GM18520 (cell line): ENCODE results near the gene ANKRD36C.
"Not testable (repeated sequence)": the region's sequence is repeated elsewhere in the genome, so short reads cannot be mapped to it uniquely, and the experiment has no call there.

ENCODE experiments used
- ATAC-seq: cut with Tn5 transposase; IDR thresholded peaks from one replicate; pipeline ENCODE4 v1.9.1; 2021; ENCODE audit not compliant: unreplicated experiment

The ANKRD36C gene

GRCh38 chr2:95991351-95992094 lies at the start of gene ANKRD36C:
TSS of gene ANKRD36C (minus strand) at chr2:95991824. CDS start at chr2:95991708, 116 bp downstream.
- ATAC-seq = peak; percentile 91

- not testable (repeated sequence) for ATAC-seq
These were observed 43.9 kb upstream of the ANKRD36C start for GRCh38 chr2:96035554-96035953.

DNA sequence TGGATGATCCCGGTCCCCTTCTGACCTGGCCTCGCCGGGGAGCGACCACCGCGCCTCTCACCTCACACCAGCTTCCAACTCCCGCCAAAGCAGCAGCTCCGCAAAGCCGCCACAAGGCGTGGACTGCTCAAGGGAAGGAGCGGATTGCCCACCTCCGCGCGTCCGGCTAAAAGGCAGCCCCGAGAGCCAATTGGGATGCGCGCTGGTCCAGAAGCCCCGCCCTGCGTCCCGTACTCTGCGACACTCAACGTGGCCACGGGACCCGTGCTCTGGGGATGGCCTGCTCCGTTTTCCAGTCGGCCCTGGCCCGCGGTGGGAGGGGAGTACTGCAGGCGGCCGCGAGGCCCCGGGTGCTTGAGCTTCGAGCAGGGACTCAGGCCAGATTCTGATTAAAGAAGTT lies 43.2 kb upstream of the ANKRD36C start, which contains the start of gene GPAT2:
TSS of gene GPAT2 (minus strand) at position 125 of the 400 bp plus-strand sequence. CDS start 2,557 bp downstream, outside the sequence.
- ATAC-seq = not testable (repeated sequence)

GRCh38 chr2:96033997-96034396 lies 42.4 kb upstream of the ANKRD36C start:
- ATAC-seq = not testable (repeated sequence)

DNA sequence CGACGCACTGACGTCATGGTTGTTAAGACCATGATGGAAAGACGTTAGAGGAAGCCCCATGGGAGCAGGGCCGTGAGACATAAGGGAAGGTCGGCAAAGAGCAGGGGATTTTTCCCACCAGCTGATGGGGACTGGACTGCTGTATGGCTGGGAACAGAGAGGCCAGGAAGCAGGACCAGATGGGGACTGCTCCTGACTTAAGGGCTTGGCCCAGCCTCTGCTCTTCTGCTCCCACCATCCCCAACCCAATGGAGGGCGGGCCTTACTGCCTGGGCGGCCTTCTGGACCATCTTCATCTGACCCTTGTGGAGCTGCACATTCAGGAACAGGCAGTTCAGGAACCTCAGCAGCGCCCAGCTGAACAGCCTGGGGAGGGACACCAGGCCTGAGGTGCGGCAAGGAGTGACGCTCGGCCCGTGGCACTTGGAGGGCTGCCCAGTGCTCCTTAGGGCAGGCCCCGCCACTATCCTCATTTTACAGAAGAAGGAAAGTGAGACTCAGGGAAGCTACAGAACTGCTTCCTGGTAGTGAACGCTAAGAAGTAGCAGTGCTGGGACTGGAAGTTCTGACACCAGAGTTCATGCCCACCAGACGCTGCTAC lies 36.2 kb upstream of the ANKRD36C start:
- not testable (repeated sequence) for ATAC-seq

DNA sequence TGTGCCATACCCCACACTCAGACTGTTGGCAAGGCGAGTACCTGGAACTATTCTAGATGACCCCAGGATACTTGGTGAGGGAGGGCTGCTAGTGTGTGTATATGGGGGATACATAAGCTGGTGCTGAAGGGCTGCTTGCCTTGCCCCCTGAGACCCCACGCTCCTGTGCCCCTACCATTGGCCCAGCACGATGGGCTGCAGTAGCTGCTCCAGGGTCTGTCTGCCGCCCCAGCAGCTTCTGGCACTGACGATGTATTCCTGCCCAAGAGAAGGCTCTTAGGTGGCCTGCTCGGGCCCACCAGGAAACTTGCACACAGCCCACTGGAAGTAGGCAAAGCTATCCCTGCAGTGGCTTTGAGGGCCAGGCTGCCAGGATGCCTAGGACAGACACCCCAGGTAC lies 34.1 kb upstream of the ANKRD36C start:
- ATAC-seq = not testable (repeated sequence)

GRCh38 chr2:96025194-96025492 lies 33.5 kb upstream of the ANKRD36C start:
- ATAC-seq = no peak

DNA sequence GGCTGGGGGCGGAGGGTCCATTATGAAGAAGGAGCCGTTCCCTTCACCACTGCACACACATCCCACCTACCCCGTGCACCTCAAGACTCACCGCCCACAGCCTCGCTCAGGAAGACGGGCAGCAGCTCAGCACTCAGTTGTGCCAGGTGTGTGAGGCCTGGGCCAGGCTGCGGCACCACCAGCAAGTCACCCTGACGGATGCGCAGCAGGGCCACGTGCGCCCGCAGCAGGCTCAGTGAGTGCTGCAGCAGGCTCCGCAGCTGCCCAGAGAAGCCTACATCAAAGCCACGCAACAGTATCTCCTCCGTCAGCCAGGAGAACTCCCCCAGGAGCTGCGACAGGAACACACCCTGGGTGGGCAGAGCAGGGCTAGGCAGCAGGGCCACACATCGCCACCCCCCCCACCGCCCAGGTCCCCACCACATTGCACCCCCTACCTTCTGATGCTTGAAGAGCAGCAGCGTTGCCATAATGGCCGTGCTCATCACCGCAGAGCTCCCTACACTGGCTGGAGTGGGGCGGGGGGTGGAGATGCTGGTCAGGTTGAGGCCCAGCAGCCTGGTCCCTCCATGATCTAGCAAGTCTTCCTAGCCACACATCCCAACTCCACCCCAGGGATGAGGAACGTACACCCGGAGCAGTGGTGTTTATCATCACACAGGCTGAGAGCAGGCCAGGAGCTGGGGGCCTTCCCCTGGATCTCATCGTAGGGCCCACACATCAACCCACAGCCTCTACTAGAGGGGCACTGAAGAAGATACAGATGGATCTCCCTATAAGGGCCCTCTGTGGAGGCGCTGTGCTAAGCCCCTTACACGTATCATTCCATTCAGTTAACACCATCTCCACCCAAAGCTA lies 32.9 kb upstream of the ANKRD36C start:
- no peak for ATAC-seq

DNA sequence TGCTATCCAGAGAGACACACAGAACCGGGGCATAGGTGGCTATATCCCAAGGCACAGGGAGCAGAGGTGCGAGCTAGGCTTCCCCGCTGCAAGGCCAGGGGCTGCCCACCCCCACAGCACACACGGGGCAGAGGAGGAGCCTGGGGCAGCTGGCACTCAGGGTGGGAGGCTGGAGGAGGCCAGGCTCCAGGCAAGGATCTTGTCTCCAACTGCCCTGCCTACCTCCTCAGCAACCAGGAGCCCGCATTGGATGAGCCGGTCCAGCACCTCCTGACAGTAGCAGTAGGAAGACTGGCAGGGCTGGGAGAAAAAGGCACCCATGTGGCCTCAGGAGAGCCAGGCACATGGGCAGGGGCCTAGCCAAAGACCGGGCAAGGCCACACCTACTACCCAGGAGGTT lies 32.1 kb upstream of the ANKRD36C start:
- ATAC-seq = not testable (repeated sequence)

DNA sequence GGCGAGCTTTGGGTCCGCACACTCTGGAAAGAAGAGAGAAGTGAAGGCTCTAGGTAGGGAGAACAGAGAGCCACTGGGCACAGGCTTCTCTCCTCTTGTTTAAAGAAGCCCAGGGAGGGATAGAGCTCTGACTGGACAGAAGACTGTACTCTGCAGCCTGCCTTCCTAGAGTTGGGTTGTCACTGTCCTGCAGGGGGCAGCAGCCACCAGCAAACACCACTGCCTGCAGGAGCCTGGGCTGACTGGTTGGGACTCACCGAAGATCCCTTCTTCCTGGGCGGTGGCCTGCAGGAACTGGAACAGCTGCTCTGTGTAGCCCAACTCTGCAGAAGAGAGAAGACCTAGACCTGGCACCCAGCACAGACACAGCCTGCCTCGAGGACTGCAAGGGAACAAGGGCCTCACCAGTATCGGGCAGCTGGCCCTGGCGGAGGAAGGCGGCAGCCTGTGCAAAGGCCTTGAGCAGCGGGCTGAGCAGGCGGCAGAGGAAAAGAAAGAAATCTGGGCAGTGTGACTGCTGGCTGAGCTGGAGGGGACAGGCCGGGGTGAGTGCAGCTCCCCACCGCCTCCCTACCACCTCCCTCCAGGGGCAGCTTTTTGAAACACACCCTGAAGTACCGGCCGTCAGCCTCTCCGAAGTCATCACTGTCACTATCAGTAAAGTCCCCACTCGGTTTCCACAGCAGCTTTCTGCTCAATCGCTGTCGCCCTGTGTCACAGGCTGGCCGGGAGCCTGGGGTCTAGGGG lies 31.2 kb upstream of the ANKRD36C start:
- ATAC-seq = peak; percentile 54

GRCh38 chr2:96022126-96022525 lies 30.5 kb upstream of the ANKRD36C start:
- ATAC-seq = not testable (repeated sequence)

GRCh38 chr2:96021142-96021541 lies 29.5 kb upstream of the ANKRD36C start:
- not testable (repeated sequence) for ATAC-seq

DNA sequence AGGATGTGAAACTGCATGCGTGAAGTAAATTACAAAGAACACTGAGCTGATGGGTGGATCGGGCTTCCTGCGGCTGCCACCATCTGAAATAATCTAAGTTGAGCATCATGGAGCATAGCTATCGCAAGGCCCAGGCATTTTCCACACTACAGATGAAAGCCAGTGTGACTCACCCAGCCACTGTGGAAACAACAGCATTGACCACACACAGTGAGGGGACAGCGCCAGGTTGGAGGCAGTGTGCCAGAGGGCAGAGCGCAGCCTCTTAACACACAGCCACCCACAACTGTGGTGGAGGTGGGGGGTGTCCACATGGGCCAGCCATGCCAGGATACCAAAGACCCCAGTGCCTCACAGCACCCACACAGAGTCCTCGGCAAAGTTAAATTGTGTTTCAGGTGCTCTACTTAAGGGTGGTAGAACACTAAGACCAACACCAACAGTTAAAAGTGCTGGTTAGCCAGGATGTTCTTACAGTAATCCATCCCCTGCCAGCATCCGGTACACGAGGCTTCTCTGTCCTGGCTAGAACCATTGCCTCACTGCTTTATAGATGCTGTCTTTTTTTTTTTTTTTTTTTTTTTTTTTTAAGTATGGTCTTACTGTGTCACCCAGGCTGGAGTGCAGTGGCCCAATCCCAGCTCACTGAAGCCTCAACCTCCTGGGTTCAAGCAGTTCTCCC lies 28.4 kb upstream of the ANKRD36C start:
- not testable (repeated sequence) for ATAC-seq

DNA sequence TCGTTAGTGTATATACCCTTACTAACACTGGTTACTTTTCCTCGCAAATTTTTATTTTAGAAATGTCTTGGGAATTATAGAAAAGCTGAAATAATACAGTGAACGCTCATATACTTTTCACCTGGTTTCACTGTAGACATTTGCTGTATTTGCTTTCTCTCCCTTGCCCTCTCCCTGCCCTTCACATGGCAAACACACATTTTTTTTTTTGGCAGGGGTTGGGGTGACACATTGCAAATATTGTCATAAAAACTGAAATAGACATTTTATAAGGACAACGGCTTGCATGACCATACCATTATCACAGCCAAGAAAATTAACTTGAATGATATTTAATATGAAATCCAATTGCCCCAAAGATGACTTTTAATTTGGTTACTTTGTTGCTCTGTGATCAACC lies 24.7 kb upstream of the ANKRD36C start:
- not testable (repeated sequence) for ATAC-seq

DNA sequence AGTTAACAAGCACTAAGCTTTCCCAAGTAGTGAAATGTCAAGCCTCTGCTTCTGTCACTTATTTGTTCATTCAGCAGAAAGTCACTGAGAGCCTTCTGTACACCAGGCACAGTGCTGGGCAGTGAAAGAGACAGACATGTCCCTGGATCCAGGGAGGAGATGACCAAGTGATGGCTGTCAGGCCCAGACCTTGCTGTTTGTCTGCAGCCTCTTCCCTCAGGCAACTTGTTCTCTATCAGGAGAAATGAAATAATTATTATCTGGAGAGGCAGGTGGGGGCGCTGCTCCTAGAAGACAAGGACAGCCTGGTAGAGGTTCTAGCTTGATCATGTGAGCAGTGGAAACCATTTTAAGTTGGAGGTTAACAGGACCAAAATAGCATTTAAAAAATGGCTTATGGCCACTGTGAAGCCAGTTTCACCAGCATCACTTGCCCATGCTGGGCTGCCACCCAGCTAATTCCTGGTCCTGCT lies 21.2 kb upstream of the ANKRD36C start:
- ATAC-seq = not testable (repeated sequence)

GRCh38 chr2:96012086-96012791 lies 20.6 kb upstream of the ANKRD36C start:
- ATAC-seq = not testable (repeated sequence)

DNA sequence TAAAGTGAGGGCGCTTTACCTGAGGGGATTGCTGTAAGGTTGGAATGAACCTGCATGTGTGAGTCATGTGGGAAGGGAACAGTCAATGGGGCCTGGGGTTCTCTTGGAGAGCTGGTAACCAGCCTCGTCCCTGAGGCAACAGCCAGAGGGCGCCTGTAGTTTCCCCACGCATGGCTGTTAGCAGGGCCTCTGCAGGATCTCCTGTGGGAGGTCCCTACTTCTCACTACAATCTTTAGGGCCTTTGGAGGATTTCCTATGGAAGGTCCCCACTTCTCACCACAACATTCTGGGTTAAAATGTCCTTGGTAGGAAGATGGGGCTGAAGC lies 19.5 kb upstream of the ANKRD36C start:
- peak; percentile 12 for ATAC-seq

DNA sequence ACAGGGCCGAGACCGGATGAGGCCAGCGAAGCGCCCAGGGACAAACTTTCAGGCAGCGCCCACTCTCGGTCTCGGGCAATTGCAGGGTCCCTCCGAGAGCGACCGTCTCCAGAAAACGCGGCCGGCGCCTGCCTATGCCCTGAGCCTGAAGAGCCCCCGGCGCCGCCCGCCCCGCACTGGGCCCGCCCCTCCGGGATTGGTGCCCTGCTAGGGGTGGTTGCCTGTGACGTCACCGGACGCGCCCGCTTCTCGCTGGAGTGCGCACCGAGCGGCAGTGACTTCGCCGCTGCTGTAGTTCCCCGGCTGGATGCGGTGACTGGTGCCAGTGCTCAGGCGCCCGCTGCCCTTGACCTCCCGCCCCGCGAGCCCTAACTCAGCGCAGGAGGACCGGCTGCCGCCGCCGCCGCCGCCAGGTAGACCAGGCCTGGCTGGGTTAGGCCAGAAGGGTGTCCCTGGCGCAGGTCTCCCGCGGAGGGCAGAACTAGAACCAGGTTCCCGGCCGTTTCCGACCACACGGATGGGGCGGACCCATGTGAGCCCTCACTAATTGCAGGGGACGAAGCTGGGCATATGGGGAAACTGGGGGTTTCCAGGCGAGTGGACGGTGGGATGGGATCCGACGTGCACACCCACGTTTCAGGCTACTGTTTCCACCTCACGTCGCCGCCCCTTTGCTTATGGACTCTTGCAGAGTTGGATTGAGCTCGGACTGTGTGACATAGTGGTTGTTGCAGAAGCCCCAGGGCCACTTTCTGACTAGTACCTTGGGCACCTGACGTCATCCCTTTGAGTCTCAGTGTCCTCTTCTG lies 18.9 kb upstream of the ANKRD36C start:
- peak; percentile 95 for ATAC-seq

- not testable (repeated sequence) for ATAC-seq
These were observed 18.2 kb upstream of the ANKRD36C start for GRCh38 chr2:96009833-96010232.
